HG03575 (cell line): ENCODE results near the gene RESP18.

Experiments used
- ATAC-seq: cut with Tn5 transposase; IDR thresholded peaks from one replicate; pipeline ENCODE4 v1.9.1; 2021; ENCODE audit not compliant: unreplicated experiment, insufficient number of reproducible peaks, low FRiP score; ENCODE audit errors: extremely low read depth

RESP18 gene

GRCh38 chr2:219282375-219282774 lies 50.2 kb downstream of the RESP18 start:
- ATAC-seq: no peak

GRCh38 chr2:219281588-219281987 lies 51.0 kb downstream of the RESP18 start:
- ATAC-seq: no peak

GRCh38 chr2:219280651-219281050 lies 51.9 kb downstream of the RESP18 start:
- ATAC-seq: no peak

GRCh38 chr2:219279916-219280516 lies 52.5 kb downstream of the RESP18 start:
- no peak for ATAC-seq

GRCh38 chr2:219279151-219279915 lies 53.2 kb downstream of the RESP18 start, which contains the start of gene DNAJB2:
DNAJB2 (plus strand) TSS chr2:219279366; CDS start chr2:219279834, 468 bp downstream.
- ATAC-seq: peak; percentile 77

- no peak for ATAC-seq
Observed at GRCh38 chr2:219278655-219279150, 53.8 kb downstream of the RESP18 start.

- ATAC-seq: no peak
Observed at GRCh38 chr2:219277703-219278654, 54.6 kb downstream of the RESP18 start.
